Progenitor cell of endocrine pancreas (in vitro differentiated cells): Measurements from ENCODE around the gene ST3GAL3. TPM values are rescaled to one million over a fixed set of nuclear protein-coding genes. Genes with fewer than 3 reads are reported as not detected.
A peak's percentile ranks its signal among the peaks of the same experiment; 100 is the strongest.

Experiments
- DNase-seq: peaks from one replicate; pipeline ENCODE4 v3.0.0; 2021; ENCODE audit warnings: low spot score; ENCODE audit not compliant: unreplicated experiment
- H3K27ac Mint-ChIP-seq: 2 replicates; pipeline ENCODE4 v1.8.0; 2021; ENCODE audit warnings: mild to moderate bottlenecking, moderate library complexity, mixed read lengths
- H3K27me3 Mint-ChIP-seq: 2 replicates; pipeline ENCODE4 v1.8.0; 2021; ENCODE audit warnings: mixed read lengths
- H3K36me3 Mint-ChIP-seq: 2 replicates; pipeline ENCODE4 v1.8.0; 2022; ENCODE audit warnings: mixed read lengths; ENCODE audit not compliant: insufficient read depth
- H3K4me1 Mint-ChIP-seq: 2 replicates; pipeline ENCODE4 v1.8.0; 2021; ENCODE audit warnings: low read depth, mixed read lengths
- H3K4me3 Mint-ChIP-seq: 2 replicates; pipeline ENCODE4 v1.8.0; 2021; ENCODE audit warnings: low read depth, mild to moderate bottlenecking, moderate library complexity, mixed read lengths
- H3K9me3 Mint-ChIP-seq: 2 replicates; pipeline ENCODE4 v1.8.0; 2021; ENCODE audit warnings: low read depth, mixed read lengths
- microRNA-seq: library from miRNA; unstranded; fragments of <30 nt; microRNA quantifications from one replicate; pipeline ENCODE4 v1.1.0, GENCODE V29; 2020; ENCODE audit warnings: borderline number of aligned reads; ENCODE audit not compliant: unreplicated experiment
- total RNA-seq: library from RNA; stranded (reverse); gene quantifications from 2 replicates; pipeline ENCODE4 v1.2.1, GENCODE V29; 2021
- TF ChIP-seq, protein P1 (sequence below): fragments of 200-600 bp; sonication (generic); IDR thresholded peaks from one replicate; pipeline ENCODE4 v1.5.0; 2021; ENCODE audit warnings: antibody characterized with exemption, mild to moderate bottlenecking; ENCODE audit not compliant: unreplicated experiment

Gene ST3GAL3
- total RNA-seq, 1 donor from 2014 or later, result 14.9 TPM

DNA sequence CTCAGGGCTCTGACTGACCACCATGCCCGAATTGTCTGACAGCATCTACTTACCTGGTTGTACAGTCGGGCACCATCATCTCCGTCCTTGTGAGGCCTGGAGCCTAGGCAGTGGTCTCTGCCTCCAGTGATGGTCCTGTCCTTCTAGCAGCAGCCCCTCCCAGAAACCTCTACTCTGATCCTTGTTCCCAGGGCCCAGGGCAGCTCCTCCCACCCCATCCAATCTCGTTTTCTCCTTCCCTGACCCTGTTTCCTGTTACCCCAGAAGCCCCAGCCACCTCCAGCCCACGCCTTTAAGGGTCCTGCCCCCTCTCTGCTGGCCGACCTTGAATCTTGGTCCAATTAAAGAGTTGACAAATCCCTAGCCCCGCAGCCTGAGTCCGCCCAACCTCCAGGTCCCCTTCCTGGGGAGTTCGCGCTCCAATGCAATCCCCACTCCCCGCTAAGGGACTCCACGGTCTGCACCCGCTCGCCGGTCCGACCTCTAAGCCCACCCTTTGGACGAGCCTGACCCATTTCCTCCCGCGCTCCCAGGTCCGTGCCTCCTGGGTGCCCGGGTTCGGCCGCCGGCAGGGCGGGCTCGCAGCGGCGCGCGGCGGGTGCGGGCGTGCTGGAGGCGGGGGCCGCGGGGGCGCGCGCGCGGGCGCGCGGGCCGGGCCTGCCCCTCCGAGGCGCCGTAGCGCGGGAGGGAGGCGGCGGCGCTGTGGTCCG is 271.4 kb downstream of the ST3GAL3 start, which contains the start of gene B4GALT2:
Gene B4GALT2, plus strand, starts transcription at position 660 of the 710 bp plus-strand sequence. CDS start 1,951 bp downstream, outside the sequence.
- Mint-ChIP-seq H3K4me3 (peak within 1 kb of the TSS; percentile 90), H3K4me1 (peaks cover 36% of the 10 kb centered on the region), H3K9me3 (no peaks in the 10 kb centered on the region), H3K36me3 (peaks cover 18% of the 10 kb centered on the region), H3K27me3 (no peaks in the 10 kb centered on the region), H3K27ac (peak within 1 kb of the TSS; percentile 86)
- TF ChIP-seq, protein P1, sequence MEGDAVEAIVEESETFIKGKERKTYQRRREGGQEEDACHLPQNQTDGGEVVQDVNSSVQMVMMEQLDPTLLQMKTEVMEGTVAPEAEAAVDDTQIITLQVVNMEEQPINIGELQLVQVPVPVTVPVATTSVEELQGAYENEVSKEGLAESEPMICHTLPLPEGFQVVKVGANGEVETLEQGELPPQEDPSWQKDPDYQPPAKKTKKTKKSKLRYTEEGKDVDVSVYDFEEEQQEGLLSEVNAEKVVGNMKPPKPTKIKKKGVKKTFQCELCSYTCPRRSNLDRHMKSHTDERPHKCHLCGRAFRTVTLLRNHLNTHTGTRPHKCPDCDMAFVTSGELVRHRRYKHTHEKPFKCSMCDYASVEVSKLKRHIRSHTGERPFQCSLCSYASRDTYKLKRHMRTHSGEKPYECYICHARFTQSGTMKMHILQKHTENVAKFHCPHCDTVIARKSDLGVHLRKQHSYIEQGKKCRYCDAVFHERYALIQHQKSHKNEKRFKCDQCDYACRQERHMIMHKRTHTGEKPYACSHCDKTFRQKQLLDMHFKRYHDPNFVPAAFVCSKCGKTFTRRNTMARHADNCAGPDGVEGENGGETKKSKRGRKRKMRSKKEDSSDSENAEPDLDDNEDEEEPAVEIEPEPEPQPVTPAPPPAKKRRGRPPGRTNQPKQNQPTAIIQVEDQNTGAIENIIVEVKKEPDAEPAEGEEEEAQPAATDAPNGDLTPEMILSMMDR, result no peak
- DNase-seq, result peak; percentile 34

DNA sequence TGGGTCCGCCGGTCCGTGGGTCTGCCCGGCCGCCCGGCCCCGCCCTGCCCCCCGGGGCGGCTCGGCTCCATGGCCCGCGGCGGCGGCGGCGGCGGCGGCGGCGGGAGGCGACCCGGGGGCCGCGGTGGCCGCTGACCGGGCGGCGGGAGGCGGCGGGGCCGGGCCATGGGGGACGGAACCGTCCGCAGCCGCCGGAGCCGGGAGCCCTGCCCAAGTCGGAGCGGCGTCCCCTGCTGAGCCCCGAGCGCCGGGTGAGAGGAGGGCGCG is 271.9 kb downstream of the ST3GAL3 start:
- DNase-seq, result no peak
- peaks cover 32% of the 10 kb centered on the region for H3K4me1 Mint-ChIP-seq
- no peaks in the 10 kb centered on the region for H3K27me3 Mint-ChIP-seq
- no peak overlapping the region for H3K27ac Mint-ChIP-seq
- TF ChIP-seq, protein P1, result no peak
- no peaks in the 10 kb centered on the region for H3K9me3 Mint-ChIP-seq
- no peak overlapping the region for H3K4me3 Mint-ChIP-seq
- H3K36me3 Mint-ChIP-seq, result peaks cover 21% of the 10 kb centered on the region

DNA sequence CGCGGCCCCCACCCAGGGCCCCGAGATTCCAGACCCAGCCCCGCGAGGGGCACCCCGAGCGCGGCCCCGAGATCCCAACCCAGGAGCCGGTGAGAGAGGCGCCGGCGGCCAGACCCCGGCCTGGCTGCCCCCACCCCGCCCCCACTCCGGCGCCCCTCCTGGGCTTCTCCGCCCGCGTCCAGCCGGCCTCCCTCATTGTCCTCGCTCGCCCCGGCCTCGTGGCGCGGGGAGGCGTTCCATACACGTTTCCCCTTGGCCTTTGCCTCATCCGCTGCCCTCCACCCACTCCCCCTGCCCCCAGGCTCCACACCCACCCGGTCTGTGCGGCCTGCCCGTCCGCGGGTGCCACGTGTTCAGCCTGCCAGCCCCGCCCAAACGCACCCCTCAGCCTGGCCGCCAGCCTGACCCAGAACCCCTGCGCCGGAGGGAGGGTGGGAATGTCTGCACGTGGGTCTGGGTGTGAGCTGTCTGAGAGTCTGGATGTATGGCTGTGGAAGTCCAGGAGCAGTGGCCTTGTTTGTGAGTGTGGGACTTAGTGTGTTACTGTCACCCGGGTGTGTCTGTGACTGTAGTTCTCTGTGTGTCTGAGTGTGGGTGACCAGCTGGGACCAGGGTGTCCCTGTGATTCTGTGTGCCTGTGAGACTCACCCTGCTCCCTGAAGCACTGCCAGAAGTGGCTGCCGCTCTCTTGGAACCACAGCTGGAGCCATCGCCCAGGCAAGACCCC is 272.4 kb downstream of the ST3GAL3 start:
- TF ChIP-seq, protein P1, result no peak
- peak overlapping the region; percentile 59 for H3K27ac Mint-ChIP-seq
- H3K27me3 Mint-ChIP-seq, result no peaks in the 10 kb centered on the region
- H3K36me3 Mint-ChIP-seq, result peaks cover 21% of the 10 kb centered on the region
- peaks cover 30% of the 10 kb centered on the region for H3K4me1 Mint-ChIP-seq
- no peaks in the 10 kb centered on the region for H3K9me3 Mint-ChIP-seq
- H3K4me3 Mint-ChIP-seq, result peak overlapping the region; percentile 86
- peak; percentile 35 for DNase-seq

DNA sequence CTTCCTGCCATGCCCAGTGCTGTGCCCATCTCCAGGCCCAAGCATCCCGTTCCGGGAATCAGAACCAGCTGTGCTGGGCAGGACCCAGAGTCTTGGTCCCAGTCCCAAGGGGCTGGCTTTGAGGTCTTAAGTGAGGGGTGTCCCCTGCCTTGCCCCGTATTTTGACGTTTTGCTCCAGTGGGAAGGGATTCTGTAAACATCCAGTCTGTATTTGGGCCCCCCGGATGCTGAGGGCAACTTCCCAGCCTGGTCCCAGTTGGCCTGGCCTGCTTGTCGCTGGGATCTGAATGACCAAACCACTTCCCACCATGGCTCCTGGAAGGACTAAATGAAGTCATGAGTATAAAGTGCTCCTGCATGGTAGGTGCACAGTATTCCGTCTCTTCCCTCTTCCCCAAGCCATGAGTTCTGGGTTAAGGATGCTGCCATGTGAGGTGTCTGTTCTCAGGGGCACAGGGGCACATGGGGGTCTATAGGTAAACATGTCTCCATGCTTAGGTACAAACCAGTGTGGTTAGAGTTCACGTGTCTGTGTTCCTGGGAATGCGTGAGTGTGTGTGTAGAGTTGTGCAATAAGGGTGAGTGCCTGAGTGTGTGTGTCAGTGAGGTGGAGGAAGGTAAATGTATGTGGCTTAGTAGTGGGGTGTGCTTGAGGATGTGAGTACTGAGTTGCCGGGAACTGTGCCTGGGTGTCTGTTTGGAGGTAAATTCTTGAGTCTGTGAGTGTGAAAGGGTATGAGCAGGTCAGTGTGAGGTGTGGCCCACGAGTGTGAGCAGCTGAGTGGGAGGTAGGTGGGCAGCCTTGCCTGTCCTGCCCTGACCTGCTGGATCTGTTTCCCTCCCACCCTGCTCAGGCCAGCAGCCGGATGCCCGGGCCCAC is 273.2 kb downstream of the ST3GAL3 start:
- Mint-ChIP-seq H3K9me3 (no peaks in the 10 kb centered on the region), H3K27me3 (no peaks in the 10 kb centered on the region), H3K27ac (peak overlapping the region; percentile 9), H3K4me1 (peaks cover 29% of the 10 kb centered on the region), H3K4me3 (peak overlapping the region; percentile 86), H3K36me3 (peaks cover 21% of the 10 kb centered on the region)
- TF ChIP-seq, protein P1, result no peak
- no peak for DNase-seq

Small RNAs within 50 kb of the gene (microRNA-seq; reads per million reads assigned to microRNA genes)
- not detected for gene MIR6079

Other genes starting within 250 kb of the ST3GAL3 start
- 482 and 520 TPM in 2 replicates for gene PTPRF, start 176.7 kb upstream of the ST3GAL3 start, total RNA-seq
- gene KDM4A, start 57.4 kb upstream of the ST3GAL3 start, total RNA-seq, result 110 TPM in 2 replicates
- 1.1 and 2.0 TPM in 2 replicates for gene ARTN, start 226.3 kb downstream of the ST3GAL3 start, total RNA-seq
- 34.6 and 35.8 TPM in 2 replicates for gene IPO13, start 239.4 kb downstream of the ST3GAL3 start, total RNA-seq